IPS-18c (cell line): ENCODE results near the gene HGFAC.
A peak's percentile ranks its signal among the peaks of the same experiment; 100 is the strongest.

Experiments
- H3K4me3 ChIP-seq: 2 replicates; pipeline ENCODE4 v1.7.0; 2013; ENCODE audit warnings: low read depth, mild to moderate bottlenecking, low read length, moderate library complexity; ENCODE audit not compliant: insufficient read depth
- H3K9me3 ChIP-seq: one replicate; pipeline ENCODE4 v1.6.1; 2013; ENCODE audit warnings: mild to moderate bottlenecking, low read length, moderate library complexity; ENCODE audit not compliant: control insufficient read depth, insufficient read depth

HGFAC gene

DNA sequence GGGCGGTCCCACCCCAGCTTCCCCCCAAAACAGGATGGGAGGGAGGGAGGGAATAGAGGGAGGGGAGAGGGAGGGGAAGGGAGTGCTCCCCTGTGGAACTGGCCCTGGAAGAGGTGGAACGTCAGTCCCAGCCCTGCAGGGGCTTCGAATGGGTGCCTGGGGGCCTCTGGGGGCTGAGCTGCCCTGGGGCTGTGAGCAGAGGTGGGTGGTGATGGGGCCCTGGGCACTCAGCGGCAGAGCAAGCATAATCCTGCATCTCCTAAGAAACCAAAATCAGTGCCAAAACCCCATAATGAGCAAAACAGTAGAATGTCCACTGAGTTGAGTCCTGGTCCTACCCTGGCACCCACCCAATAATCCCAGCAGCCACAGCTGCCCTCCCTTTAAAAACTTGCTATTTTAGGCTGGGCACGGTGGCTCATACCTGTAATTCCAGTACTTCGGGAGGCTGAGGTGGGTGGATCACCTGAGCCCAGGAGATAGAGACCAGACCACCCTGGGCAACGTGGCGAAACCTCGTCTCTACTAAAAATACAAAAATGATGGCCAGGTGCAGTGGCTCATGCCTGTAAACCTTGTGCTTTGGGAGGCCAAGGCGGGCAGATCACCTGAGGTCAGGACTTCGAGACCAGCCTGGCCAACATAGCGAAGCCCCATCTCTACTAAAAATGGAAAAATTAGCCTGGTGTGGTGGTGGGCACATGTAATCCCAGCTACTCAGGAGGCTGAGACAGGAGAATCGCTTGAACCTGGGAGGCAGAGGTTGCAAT lies 32.4 kb downstream of the HGFAC start:
- Histone ChIP-seq H3K9me3 (no peaks in the 10 kb centered on the region), H3K4me3 (no peak overlapping the region)

DNA sequence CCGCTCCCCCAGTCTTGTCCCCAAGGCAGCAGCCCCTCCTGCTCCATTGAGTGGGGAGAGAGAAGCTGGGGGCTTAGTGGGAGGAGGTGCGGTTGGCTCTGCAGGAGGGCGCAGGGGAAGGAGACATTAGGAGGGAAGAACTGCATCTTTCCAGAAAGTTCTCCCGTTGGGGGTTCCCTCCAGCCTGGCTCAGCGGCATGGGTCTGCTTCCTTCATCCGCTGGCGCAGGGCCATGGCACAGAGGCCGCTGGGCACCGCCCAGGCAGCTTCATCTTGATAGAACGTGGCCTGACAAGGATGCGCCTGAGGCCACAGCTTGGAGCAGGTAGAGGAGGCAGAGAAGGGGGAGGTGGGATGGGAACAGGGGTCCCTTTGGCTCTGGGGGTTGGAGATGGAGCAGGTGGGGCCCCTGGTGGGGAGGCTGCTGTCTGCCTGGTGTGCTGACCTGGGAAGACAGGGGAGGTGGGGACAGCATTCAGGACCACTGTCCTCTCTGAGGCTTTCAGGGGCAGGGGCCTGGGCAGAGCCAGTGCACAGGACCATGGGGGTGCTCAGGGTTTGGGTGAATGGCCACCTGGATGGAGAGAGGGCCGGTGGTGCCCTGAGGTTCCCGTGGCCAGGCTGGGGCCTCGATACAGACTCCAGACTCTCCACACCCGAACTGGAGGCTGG lies 33.4 kb downstream of the HGFAC start:
- Histone ChIP-seq H3K9me3 (no peaks in the 10 kb centered on the region), H3K4me3 (no peak overlapping the region)

DNA sequence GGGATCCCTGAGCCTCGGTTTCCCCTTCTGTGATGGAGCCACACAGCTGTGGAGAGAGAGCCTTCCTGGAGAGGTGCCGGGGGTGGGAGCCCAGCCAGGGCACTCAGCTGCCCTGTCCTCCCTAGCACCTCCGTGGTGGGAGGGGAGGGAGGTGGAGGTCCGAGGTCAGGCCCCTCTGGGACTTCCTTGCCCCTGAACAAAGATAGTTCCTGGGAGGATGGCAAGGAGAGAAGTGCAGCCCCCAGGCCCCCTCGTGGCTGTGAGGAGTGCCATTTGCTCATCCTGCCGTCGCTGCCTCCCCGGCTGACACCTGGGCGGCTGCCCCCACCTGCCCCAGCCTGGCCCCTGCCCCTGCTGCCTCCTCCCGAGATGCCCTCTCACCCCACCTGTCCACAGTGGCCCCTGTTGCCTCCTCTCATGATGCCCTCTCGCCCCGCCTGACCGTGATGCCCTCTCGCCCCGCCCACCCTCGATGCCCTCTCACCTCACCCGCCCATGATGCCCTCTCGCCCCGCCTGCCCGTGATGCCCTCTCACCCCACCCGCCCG lies 34.0 kb downstream of the HGFAC start:
- Histone ChIP-seq H3K4me3 (no peak overlapping the region), H3K9me3 (no peaks in the 10 kb centered on the region)

DNA sequence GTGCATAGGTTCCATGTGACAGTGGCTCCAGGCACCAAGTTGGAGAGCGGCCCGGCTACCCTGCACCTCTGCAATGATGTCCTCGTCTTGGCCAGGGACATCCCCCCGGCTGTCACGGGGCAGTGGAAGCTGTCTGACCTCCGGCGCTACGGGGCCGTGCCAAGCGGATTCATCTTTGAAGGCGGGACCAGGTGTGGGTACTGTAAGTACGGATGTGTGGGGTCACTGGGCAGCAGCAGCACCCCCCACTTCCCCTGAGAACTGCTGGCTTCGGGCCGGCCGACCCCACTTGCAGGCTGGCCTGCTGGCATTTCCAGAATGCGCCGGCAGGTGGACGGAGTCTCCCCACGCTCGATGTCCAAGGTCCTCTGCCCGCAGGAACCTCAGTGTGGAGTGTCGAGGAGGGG lies 34.6 kb downstream of the HGFAC start:
- H3K9me3 ChIP-seq: no peaks in the 10 kb centered on the region
- H3K4me3 ChIP-seq: no peak overlapping the region

DNA sequence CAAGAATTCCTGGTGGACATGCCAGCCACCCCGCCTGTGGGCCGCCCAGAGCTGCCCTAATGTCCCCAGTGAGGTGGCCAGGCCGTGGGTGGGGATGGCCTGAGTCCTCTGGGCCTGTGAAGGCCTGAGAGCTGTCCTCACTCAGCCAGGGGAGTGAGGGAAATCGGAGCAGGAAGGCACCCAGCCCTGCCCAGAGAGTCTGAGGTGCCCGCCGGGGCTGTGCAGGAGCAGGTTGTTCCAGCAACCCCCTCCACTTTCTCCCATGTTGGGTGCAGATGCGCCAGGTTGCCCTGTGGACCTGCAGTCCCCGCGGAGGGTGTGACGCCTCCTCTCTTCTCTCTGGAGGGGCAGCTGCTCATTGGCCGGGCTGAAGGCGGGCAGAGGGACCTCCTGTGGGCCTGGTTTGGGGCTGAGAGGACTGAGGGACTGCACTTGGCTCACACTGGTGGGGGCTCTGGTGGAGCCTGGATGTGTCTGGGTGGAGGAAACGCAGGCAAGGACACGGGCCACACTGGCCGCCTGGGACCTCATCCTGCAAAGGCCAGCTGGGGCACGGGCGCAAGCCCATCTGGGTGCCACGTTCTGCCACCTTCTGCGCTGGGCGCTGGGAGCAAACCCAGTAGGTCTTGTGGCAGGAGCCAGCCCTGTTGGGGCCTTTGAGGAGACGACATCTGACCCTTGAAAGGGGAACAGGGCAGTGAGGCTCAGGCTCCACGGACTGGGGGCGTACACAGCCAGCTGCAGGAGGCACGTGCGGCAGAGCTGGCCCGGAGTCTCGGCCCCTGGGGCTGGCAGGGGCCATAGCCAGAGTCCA lies 35.4 kb downstream of the HGFAC start:
- H3K4me3 ChIP-seq: no peak overlapping the region
- no peaks in the 10 kb centered on the region for H3K9me3 ChIP-seq

DNA sequence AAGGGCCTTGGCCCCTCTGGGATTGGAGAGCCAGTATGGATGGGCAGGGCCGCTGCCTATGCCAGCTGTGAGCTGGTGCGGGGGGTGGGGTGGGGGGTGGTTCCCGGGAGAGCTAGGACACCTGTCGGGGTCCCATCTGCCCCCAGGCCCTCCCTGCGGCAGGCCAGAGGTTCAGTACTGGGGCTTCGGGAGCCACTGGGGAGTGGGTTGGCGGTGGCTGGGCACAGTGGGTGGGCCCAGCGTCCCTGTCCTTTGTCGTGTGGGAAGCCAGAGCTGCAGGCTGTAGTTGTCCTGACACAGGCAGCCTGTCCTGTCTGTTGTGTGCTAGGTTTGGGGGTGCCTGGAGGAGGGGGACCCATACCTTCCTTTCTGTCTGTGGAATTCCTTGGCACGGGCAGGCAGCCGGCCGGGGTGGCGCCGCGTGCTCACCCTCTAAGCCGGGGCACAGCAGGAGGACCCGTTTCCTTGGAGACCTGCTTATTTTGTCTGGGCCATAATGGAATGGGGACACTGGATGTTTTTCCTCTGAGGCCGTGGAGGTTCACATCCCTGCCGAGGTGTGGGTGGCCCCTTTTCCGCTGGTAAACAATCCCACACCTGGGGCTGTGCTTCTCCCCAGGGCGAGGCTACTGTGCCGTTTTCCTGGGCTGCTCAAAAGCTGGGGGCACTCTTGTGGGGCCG lies 36.1 kb downstream of the HGFAC start:
- Histone ChIP-seq H3K9me3 (no peaks in the 10 kb centered on the region), H3K4me3 (no peak overlapping the region)

DNA sequence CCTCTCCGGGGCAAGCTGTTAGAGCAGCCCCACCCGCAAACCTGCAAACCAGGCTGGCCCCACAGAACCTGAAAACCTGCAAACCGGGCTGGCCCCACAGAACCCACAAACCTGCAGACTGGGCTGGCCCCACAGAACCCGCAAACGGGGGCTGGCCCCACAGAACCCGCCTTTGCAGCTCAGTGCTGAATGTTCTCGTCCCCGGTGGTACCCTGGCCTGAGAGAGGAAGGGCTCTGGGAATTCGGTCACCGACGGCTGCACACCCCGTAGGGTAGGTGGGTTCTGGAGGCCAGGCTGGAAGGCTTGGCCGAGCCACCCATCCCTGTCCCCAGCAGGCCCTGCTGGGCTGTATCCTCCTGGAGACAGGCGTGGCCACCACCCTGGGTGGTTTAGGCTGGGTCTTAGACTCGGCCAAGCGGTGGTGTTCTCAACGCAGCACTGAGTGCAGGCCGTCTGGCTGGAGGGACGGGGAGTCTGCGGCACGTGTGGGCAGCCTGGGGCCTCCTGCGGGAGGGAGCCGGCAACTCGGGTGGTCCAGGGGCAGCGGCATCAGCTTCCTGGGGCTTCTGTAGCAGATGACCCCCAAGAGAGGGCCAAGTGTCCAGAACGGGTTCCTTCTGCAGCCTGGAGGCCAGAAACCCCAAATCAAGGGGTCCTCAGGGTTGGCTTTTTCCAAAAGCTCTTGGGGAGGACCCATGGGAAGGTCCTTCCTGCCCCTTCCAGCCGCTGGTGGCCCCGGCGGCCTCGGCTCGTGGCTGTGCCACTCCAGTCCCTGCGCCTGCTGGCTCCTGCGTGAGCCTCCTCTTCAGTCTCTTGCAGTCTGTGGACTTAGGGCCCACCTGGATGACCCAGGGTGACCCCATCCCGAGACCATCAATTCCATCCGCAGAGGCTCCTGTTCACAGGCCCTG lies 36.9 kb downstream of the HGFAC start:
- Histone ChIP-seq H3K4me3 (no peak overlapping the region), H3K9me3 (no peaks in the 10 kb centered on the region)

DNA sequence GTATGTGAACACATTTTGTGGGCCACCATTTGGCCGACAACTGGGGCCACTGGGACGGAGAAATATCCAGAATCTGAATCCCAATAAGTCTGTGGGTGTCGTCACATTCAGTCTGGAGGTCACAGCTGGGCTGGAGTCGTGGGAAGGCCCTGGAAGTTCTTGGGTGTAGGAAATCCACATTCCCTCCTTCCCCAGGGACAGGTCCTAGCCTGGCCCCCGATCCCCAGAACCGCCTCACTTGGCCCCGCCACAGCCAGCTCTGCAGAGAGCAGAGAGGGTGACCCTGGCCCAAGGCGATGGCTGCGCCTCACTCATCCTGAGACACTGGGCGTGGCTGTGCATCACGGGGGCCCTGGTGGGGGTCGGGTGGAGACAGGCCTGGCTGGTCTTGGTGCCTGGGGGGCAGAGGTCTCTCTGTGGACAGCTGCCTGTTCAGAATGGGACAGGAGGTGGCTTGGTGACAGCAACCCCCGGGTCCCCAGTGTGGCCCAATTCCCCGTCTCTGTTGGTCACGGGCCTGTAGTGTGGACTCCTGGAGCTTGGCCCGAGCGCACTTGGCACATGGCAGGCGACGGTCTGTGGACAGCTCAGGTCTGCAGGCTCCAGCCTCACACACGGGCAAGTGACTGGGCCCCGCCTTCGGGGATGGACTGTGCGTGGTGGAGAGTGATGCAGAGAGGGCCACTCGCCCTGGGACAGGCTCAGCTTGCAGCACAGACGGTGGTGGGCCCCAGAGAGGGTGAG lies 37.8 kb downstream of the HGFAC start:
- H3K4me3 ChIP-seq: no peak overlapping the region

DNA sequence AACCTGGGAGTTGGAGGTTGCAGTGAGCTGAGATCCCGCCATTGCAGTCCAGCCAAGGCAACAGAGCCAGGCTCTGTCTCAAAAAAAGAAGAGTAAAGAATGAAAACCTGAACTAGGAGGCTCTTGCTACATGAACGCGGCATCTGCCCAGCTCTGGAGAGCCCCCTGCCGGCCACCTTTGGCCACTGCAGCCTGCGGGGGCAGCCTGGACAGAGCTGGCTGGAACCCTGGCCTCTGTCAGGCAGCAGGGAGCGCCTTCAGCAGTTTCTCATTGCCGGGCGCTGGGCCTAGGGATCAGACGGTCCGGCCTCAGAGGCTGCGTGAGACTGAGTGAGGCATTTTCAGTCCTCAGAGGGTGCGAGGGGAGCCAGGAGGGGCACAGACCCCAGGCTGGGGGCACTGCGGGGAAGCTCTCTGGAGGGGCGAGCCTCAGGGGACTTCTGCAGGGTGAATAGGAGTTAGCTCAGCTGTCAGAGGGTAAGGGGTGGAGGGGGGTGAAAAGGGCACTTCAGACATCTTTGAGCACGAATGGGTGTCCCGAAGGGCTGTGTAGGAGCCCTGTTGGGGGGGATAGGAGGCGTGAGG lies 38.9 kb downstream of the HGFAC start:
- peak overlapping the region; percentile 4; the same call in 1 of the 2 replicates for H3K4me3 ChIP-seq
- peaks cover 2% of the 10 kb centered on the region for H3K9me3 ChIP-seq

More for the DNA sequence above, 37.8 kb downstream of the HGFAC start:
- no peaks in the 10 kb centered on the region for H3K9me3 ChIP-seq

DNA sequence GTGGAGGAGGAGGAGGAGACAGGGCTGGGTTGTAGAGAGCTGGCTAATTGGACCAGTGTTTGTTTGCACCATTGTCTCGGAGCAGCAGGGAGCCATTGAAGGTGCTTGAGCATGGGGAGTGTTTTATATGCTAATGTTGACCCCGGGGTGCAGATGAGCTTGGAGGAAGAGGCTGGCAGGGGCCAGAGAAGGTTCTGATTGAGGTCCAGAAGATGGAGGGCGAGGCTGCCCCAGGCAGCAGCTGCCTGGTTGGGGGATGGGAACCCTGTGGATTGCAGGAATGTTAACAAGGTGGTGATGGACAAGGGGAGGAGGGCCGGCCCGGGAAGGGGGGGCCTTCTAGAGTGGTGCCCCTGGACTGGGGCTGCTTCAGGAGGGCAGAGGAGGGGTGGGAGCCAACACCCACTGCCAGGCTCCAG lies 39.4 kb downstream of the HGFAC start:
- peak overlapping the region; percentile 4; the same call in 1 of the 2 replicates for H3K4me3 ChIP-seq
- peaks cover 2% of the 10 kb centered on the region for H3K9me3 ChIP-seq

DNA sequence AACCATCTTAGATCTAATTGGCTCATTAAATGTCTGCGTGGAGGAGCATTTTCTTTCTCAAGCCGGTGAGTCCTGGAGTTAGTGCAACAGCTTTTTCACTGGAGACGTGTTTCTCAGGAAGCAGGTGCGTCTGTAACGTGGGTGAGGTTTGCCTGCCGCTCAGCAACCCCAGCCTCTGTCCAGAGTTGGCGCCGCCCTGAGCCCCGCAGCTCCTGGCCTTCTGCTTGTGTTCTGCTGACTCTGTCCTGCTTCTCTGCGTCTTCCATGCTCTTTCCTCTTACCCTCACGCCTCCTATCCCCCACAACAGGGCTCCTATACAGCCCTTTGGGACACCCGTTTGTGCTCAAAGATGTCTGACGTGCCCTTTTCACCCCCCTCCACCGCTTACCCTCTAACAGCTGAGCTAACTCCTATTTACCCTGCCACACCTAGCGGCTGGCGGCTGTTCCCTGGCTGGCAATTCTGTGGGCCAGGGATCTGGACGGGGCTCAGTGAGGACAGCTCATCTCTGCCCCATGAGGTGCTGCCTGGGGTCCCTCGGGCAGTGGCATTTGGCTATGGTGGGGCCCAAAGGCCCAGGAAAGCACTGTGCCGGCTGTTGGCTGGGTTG lies 40.1 kb downstream of the HGFAC start:
- Histone ChIP-seq H3K4me3 (no peak overlapping the region), H3K9me3 (peaks cover 2% of the 10 kb centered on the region)

DNA sequence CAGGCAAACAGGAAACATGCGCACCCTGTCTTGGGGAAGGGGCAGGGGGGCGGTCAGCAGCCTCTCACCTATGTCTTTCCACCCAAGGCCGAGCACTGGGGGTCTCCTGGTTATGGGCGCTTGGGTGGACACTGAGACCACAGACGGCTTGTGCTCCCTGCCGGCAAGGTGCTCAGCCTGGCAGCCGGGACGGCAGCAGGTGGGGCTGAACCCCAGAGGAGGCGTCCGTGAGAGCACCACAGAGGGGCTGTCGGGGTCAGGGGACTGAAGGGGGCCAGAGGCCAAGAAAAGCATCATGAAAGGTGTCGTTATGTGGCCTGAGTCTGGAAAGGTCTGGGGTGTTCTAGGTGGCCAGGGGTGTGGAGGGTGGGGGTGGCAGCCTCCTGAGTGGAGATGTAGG lies 40.9 kb downstream of the HGFAC start:
- Histone ChIP-seq H3K9me3 (peaks cover 2% of the 10 kb centered on the region), H3K4me3 (no peak overlapping the region)

DNA sequence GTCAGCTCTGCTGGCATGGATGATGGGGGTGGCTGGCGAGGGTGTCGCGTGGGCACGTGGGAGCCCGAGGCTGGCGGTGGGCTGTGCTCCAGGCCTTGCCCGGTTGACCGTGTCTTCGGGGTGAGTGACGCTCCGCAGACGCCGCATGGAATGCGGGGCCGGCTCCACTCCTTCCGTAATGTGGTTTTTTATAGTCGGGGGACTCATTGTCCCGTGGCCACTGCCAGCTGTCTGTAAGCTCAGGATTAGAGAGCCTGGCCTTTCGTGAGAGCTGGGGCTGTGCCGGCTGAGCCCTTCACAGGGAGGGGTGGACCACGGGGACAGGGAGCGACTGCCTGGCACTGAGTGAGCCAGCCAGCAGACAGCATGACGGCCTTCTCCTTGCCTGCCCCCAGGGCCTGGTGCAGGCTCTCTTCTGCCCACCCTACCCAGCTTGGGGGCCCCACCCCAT lies 41.7 kb downstream of the HGFAC start:
- no peak overlapping the region for H3K4me3 ChIP-seq
- H3K9me3 ChIP-seq: peaks cover 2% of the 10 kb centered on the region

DNA sequence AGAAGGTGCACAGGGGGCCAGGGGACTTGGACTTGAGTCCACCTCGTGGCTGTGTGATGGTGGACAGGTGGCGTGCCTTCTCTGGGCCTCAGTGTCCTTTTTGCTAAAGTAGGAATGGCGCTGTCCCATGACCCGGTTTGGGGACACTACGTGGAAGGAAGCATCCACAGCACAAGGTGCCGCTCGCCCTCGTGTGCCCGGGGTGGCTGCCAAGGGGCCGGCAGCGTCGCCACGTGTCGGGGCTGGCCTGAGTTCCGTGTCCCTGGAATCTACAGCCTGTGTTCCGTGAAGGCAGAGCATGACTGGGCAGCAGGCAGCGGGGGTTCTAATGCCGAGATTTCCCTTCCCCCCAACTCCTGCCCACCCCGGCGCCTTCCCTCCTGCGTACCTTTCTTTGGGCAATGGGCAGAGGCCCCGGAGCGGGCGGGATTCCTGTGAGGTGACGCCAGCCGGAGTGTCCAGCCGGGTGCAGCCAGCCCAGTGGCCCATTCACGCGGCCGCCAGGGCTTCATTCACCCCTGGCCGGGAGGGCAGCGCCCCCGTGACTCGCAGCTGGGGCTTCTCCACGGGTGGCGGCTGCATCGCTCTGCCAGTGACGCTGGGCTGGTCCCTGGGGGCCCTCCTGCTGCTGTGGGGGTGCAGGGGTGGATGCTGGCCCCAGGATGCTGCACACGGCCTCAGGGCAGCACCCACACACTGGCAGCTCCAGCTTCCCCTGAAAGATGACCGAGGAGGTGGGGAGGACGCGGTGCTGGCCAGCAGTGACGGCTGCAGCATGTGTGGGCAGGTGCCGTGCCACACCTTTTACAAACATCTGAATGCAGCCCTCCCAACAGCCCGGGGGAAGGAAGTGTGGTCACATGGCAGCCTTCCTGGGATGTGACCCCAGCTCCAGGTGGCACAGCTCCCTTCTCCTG lies 42.5 kb downstream of the HGFAC start:
- H3K4me3 ChIP-seq: no peak overlapping the region

More for the DNA sequence above, 42.5 kb downstream of the HGFAC start:
- H3K9me3 ChIP-seq: peaks cover 2% of the 10 kb centered on the region
